Hematopoietic multipotent progenitor cell (in vitro differentiated cells): ENCODE results near the gene THSD7A. TPM values are rescaled to one million over a fixed set of nuclear protein-coding genes. Genes with fewer than 3 reads are reported as not detected.

Experiments
- DNase-seq, 3 donors: peaks; one replicate each; pipeline ENCODE4 v3.0.0-alpha.2; 2011 to 2015; ENCODE audit warnings: low read depth in 2 of 3, low spot score in 2 of 3
- total RNA-seq: library from RNA; depleted of rRNA; stranded (reverse); fragments of >200 nt; gene quantifications from one replicate; pipeline ENCODE4 v1.2.3, GENCODE V29; 2012

The THSD7A gene
- total RNA-seq, 1 donor = 0.81 TPM

- DNase-seq = peak in 1 of 3 donors; percentile 13
These were observed 401.9 kb downstream of the THSD7A start for GRCh38 chr7:11430112-11430511.

- DNase-seq = no peak
These were observed 403.0 kb downstream of the THSD7A start for GRCh38 chr7:11428877-11429581.

GRCh38 chr7:11427686-11428273 lies 404.2 kb downstream of the THSD7A start:
- DNase-seq = peak in 2 of 3 donors; percentile 34 to 74

GRCh38 chr7:11424006-11424405 lies 408.0 kb downstream of the THSD7A start:
- DNase-seq = no peak

- no peak for DNase-seq
These were observed 411.9 kb downstream of the THSD7A start for GRCh38 chr7:11420049-11420448.

- no peak for DNase-seq
These were observed 415.1 kb downstream of the THSD7A start for GRCh38 chr7:11416641-11417458.

- no peak for DNase-seq
These were observed 416.9 kb downstream of the THSD7A start for GRCh38 chr7:11415101-11415500.

- no peak for DNase-seq
These were observed 418.1 kb downstream of the THSD7A start for GRCh38 chr7:11413901-11414300.

- no peak for DNase-seq
These were observed 420.0 kb downstream of the THSD7A start for GRCh38 chr7:11412036-11412435.

- no peak for DNase-seq
These were observed 421.0 kb downstream of the THSD7A start for GRCh38 chr7:11410656-11411644.

GRCh38 chr7:11404355-11404754 lies 427.6 kb downstream of the THSD7A start:
- DNase-seq = no peak

GRCh38 chr7:11403781-11404180 lies 428.2 kb downstream of the THSD7A start:
- DNase-seq = no peak

GRCh38 chr7:11394438-11394837 lies 437.6 kb downstream of the THSD7A start:
- DNase-seq = no peak

- no peak for DNase-seq
These were observed 452.4 kb downstream of the THSD7A start for GRCh38 chr7:11379641-11380040.

GRCh38 chr7:11376529-11376928 lies 455.5 kb downstream of the THSD7A start:
- DNase-seq = no peak

GRCh38 chr7:11374629-11375028 lies 457.4 kb downstream of the THSD7A start:
- no peak for DNase-seq

- peak in 2 of 3 donors; percentile 0 to 22 for DNase-seq
These were observed 458.4 kb downstream of the THSD7A start for GRCh38 chr7:11373546-11374142.

- no peak for DNase-seq
These were observed 462.3 kb downstream of the THSD7A start for GRCh38 chr7:11369696-11370095.

- DNase-seq = no peak
These were observed 465.9 kb downstream of the THSD7A start for GRCh38 chr7:11366118-11366517.

GRCh38 chr7:11358637-11359036 lies 473.4 kb downstream of the THSD7A start:
- no peak for DNase-seq
